ENCODE data around the gene C3orf33.

C3orf33 gene

DNA sequence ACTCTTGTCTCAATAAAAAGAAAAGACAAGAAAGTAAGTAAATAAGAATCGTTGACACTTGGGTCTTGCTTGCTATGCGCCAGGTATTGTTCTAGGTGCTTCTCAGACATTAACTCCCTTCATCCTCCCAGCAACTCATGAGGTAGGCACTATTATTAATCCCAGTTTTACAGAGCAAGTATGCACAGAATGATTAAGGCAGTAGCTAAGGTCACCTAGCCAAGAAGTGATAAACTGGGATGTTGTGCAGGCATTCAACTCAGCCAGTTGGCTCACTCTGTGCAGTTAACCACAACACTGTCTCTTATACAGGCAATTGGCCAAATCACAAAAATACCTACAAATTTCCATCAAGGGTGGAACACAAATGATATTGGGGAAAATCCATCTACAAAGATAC, 1.7 kb upstream of the C3orf33 start:
- Mint-ChIP-seq H3K4me3 (no peak overlapping the region), H3K9me3 (no peaks in the 10 kb centered on the region), H3K27ac (no peak overlapping the region), H3K4me1 (peaks cover 14% of the 10 kb centered on the region), H3K36me3 (no peaks in the 10 kb centered on the region)
- ATAC-seq (no peak), DNase-seq (ENCODE audit: low spot score in 2 of 2) (no peak)

DNA sequence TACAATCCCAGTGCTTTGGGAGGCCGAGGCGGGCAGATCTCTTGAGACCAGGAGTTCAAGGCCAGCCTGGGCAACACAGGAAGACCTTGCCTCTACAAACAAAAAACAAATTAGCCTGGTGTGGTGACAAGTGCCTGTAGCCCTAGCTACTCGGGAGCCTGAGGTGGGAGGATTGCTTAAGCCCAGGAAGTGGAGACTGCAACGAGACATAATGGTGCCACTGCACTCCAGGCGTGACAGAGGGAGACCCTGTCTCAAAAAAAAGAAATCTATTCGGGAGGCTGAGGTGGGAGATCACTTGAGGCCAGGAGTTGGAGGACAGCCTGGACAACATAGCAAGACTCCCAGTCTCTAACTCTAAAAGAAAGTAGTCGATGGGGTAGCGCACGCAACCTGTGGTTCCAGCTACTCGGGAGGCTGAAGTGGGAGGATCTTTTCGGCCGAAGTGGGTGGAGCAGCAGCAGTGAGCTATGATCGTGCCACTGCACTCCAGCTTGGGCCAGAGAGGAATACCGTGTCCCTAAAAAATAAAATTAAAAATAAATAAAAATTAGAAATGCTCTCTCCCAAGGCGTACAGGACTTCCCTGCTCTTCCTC, 775 bp downstream of the C3orf33 start:
- ATAC-seq (peak; percentile 5), DNase-seq (ENCODE audit: low spot score in 2 of 2) (no peak)
- H3K4me3 Mint-ChIP-seq = peak overlapping the region; percentile 79
- peaks cover 7% of the 10 kb centered on the region for H3K36me3 Mint-ChIP-seq
- no peaks in the 10 kb centered on the region for H3K9me3 Mint-ChIP-seq
- peaks cover 14% of the 10 kb centered on the region for H3K4me1 Mint-ChIP-seq
- H3K27ac Mint-ChIP-seq = peak overlapping the region; percentile 91

DNA sequence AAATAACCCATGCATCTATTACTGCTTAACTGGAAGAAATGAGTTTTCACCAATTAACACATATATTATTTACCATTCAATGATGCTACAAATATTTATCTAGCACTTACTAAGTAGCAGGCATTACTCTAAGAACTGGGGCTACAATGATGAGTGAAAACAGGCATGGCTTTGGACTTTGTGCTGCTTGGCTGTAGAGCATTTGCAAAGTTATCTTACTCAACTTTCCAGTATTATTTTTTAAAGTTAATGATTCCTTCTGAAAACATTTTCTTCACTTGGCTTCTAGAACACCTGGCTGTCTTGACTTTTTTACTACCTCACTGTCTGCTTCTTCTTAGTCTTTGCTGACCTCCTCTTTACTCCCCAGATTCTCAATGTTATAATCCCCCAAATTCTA, 1.8 kb downstream of the C3orf33 start:
- peaks cover 14% of the 10 kb centered on the region for H3K4me1 Mint-ChIP-seq
- H3K4me3 Mint-ChIP-seq = no peak overlapping the region
- H3K36me3 Mint-ChIP-seq = peaks cover 12% of the 10 kb centered on the region
- no peak for ATAC-seq
- DNase-seq (ENCODE audit: low spot score in 2 of 2) = no peak
- no peak overlapping the region for H3K27ac Mint-ChIP-seq
- H3K9me3 Mint-ChIP-seq = no peaks in the 10 kb centered on the region

DNA sequence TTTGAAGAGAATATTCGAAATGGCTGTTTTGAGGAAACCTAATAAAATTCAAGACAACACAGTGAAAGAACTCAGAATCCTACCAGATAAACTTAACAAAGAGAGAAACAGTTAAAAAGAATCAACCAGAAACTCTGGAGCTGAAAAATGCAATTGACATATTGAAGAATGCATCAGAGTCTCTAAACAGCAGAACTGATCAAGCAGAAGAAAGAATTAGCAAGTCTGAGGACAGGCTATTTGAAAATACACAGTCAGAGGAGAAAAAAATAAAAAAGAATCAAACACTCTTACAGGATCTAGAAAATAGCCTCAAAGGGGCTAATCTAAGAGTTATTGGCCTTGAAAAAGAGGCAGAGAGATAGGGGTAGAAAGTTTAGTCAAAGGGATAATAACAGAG, 13.5 kb downstream of the C3orf33 start:
- no peak overlapping the region for H3K4me3 Mint-ChIP-seq
- H3K4me1 Mint-ChIP-seq = no peaks in the 10 kb centered on the region
- ATAC-seq = no peak
- no peak overlapping the region for H3K27ac Mint-ChIP-seq
- DNase-seq (ENCODE audit: low spot score in 2 of 2) = no peak
- peaks cover 7% of the 10 kb centered on the region for H3K36me3 Mint-ChIP-seq
- peaks cover 5% of the 10 kb centered on the region for H3K9me3 Mint-ChIP-seq

DNA sequence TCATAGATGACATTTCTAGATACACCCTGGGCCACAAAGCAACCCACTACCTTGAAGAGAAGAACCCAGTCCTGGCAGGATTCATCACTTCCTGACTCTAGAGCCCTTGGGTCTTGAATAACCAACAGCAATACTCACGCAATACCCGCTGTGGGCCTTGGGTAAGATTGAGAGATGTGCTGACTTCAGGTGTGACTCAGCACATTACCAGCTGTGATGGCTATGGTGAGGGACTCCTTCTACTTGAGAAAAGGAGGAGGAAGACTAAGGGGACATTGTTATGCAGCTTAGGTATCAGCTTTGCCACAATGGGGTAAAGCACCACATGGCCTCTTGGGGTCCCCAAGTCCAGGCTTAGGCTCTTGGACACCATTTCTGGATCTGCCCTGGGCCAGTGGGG, 14.9 kb downstream of the C3orf33 start:
- Mint-ChIP-seq H3K36me3 (peaks cover 7% of the 10 kb centered on the region), H3K4me1 (peaks cover 2% of the 10 kb centered on the region), H3K27ac (no peak overlapping the region), H3K4me3 (no peak overlapping the region), H3K9me3 (peaks cover 5% of the 10 kb centered on the region)
- ATAC-seq (peak; percentile 56), DNase-seq (ENCODE audit: low spot score in 2 of 2) (no peak)

DNA sequence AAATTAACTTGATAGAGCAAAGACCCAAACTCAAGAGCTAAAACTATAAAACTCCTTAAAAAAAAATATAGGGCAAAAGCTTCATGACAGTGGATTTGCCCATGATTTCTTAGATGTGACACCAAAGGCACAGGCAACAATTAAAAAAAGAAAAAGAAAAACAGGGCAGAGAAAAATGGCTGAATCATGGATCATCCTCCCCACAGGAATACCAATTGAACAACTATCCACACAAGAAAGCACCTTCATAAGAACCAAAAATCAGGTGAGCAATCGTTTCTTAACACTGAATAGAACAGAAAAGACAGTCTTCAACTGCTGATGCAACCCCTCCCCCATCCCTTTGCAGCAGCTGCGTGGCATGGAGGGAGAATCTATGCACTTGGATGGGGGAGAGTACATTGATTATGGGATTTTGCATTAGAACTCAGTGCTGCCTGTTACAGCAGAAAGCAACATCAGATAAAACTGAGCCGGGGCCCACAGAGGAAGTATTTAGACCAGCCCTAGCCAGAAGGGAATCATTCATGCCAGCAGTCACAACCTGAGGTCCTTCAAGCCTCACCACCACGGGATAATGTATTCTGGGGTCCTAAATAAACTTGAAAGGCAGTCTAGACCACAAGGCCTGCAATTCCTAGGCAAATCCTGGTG, 15.7 kb downstream of the C3orf33 start:
- H3K9me3 Mint-ChIP-seq = peaks cover 5% of the 10 kb centered on the region
- H3K4me1 Mint-ChIP-seq = peaks cover 9% of the 10 kb centered on the region
- ATAC-seq (no peak), DNase-seq (ENCODE audit: low spot score in 2 of 2) (no peak)
- no peak overlapping the region for H3K4me3 Mint-ChIP-seq
- peaks cover 7% of the 10 kb centered on the region for H3K36me3 Mint-ChIP-seq
- H3K27ac Mint-ChIP-seq = no peak overlapping the region

DNA sequence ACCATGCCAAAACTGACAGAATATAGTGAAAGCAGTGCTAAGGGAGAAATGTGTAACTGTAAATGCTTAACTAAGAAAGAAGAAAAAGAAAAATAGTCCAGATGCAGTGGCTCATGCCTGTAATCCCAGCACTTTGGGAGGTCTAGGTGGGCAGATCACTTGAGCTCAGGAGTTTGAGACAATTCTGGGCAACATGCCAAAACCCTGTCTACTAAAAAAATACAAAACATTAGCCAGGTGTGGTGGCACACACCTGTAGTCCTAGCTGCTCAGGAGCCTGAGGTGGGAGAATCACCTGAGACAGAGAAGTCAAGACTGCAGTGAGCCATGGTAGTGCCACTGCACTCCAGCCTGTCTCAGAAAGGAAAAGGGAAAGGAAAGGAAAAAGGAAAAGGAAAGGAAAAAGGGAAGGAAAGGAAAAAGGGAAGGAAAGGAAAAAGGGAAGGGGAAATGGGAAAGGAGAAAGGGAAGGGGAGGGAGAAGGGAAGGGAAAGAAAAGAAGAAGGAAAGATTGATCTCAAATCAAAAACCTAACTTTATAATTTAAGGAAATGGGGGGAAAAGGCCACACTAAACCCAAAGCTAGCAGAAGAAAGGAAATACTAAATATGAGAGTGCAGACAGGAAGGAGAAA, 20.3 kb downstream of the C3orf33 start:
- H3K4me1 Mint-ChIP-seq = peaks cover 9% of the 10 kb centered on the region
- DNase-seq (ENCODE audit: low spot score in 2 of 2) (no peak), ATAC-seq (no peak)
- no peaks in the 10 kb centered on the region for H3K9me3 Mint-ChIP-seq
- H3K27ac Mint-ChIP-seq = peak overlapping the region; percentile 69
- peaks cover 13% of the 10 kb centered on the region for H3K36me3 Mint-ChIP-seq
- H3K4me3 Mint-ChIP-seq = no peak overlapping the region

DNA sequence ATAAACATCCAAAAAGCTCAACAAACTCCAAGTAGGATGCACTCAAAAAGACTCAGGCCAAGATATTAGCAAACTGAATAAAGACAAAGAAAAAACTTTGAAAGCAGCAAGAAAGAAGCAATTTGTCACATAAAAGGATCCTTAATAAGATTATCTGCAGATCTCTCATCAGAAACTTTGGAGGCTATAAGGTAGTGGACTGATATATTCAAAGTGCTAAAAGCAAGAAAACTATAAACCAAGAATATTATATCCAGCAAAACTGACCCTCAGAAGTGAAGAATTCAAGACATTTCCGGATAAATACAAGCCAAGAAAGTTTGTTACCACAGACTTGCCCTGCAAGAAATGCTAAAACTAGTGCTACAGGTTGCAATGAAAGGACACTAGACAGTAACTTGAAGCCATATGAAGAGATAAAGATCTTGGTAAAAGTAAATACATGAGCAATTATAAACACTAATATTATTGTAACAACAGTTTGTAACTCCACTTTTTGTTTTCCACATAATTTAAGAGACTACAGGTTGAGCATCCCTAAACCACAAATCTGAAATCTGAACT, 23.6 kb downstream of the C3orf33 start:
- Mint-ChIP-seq H3K4me3 (no peak overlapping the region), H3K36me3 (peaks cover 13% of the 10 kb centered on the region), H3K9me3 (no peaks in the 10 kb centered on the region), H3K27ac (no peak overlapping the region), H3K4me1 (peaks cover 9% of the 10 kb centered on the region)
- DNase-seq (ENCODE audit: low spot score in 2 of 2) = no peak
- ATAC-seq = no peak

DNA sequence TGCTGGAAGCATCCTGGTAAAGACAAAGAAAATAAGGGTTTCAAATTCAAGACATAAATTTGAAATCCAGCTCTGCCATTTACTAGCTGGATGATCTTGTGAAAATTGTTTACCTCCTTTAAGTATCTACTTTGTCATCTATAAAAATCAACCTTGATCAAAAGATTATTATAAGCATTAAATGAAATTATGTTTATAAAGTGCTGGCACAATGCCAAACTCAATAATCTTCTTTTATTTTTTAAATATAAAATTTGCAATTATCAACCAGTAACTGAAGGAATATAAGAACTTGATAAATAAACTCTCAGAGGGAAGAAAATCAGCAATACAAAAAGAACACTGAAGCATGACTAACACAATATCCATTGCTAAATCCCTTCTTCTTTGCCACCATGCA, 25.8 kb downstream of the C3orf33 start:
- no peak for DNase-seq (ENCODE audit: low spot score in 2 of 2)
- peaks cover 13% of the 10 kb centered on the region for H3K36me3 Mint-ChIP-seq
- H3K4me1 Mint-ChIP-seq = no peaks in the 10 kb centered on the region

DNA sequence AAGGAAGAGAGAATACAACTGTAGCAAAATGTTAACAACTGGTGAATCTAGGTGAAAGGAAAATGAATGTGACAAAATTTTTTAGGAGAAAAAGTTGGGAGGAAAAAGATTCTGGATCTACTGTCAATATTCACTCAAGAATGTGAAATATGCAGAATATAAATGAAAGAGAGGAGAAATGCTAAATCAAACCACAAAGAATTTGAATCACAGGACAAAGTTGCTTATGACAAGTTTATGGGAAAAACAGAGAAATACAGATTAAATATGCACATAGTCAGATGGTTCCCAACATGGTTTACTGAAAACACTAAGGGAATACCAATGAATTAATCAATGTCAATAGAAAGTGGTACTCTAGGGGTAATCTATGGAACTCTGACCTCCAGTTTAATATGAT, 27.6 kb downstream of the C3orf33 start:
- DNase-seq (ENCODE audit: low spot score in 2 of 2) = no peak
- no peak overlapping the region for H3K4me3 Mint-ChIP-seq
- H3K36me3 Mint-ChIP-seq = peaks cover 20% of the 10 kb centered on the region
- no peaks in the 10 kb centered on the region for H3K9me3 Mint-ChIP-seq
- H3K27ac Mint-ChIP-seq = no peak overlapping the region
- no peak for ATAC-seq
- H3K4me1 Mint-ChIP-seq = no peaks in the 10 kb centered on the region

More for the DNA sequence above, 25.8 kb downstream of the C3orf33 start:
- Mint-ChIP-seq H3K4me3 (no peak overlapping the region), H3K27ac (no peak overlapping the region), H3K9me3 (no peaks in the 10 kb centered on the region)
- ATAC-seq = no peak

DNA sequence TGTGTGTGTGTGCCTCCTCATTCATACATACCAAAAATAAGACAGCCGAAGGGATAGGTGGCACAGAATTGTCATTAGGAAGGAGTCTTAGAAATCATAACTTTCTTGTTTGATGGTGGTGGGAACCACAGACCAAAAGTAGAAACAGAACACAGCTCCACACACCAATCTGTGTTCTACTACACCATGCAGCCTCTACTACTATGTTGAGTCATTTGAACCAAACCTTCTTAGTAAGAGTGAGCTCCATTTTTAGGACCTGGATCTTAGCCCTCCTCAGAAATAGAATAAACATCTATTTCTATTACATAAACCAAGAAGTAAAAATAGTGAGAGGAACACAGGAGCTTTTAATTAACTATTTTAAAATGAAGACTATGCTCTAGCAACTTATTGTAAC, 33.3 kb downstream of the C3orf33 start:
- no peaks in the 10 kb centered on the region for H3K9me3 Mint-ChIP-seq
- H3K36me3 Mint-ChIP-seq = peaks cover 13% of the 10 kb centered on the region
- no peak for ATAC-seq
- no peak overlapping the region for H3K4me3 Mint-ChIP-seq
- H3K27ac Mint-ChIP-seq = no peak overlapping the region
- no peaks in the 10 kb centered on the region for H3K4me1 Mint-ChIP-seq
- DNase-seq (ENCODE audit: low spot score in 2 of 2) = no peak

DNA sequence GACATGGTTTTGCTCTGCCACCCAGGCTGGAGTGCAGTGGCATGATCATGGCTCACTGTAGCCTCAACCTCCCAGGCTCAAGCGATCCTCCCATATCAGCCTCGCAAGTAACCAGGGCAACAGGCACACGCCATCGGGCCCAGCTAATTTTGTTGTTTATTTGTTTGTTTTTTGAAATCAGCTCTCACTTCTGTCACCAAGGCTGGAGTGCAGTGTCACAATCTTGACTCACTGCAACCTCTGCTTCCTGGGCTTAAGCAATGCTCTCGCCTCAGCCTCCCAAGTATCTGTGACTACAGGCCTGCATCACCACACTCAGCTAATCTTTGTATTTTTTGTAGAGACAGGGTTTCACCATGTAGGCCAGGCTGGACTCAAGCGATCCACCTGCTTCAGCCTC, 35.0 kb downstream of the C3orf33 start:
- no peak for DNase-seq (ENCODE audit: low spot score in 2 of 2)
- Mint-ChIP-seq H3K36me3 (peaks cover 13% of the 10 kb centered on the region), H3K4me3 (no peak overlapping the region), H3K9me3 (no peaks in the 10 kb centered on the region), H3K27ac (no peak overlapping the region), H3K4me1 (no peaks in the 10 kb centered on the region)
- ATAC-seq = no peak

DNA sequence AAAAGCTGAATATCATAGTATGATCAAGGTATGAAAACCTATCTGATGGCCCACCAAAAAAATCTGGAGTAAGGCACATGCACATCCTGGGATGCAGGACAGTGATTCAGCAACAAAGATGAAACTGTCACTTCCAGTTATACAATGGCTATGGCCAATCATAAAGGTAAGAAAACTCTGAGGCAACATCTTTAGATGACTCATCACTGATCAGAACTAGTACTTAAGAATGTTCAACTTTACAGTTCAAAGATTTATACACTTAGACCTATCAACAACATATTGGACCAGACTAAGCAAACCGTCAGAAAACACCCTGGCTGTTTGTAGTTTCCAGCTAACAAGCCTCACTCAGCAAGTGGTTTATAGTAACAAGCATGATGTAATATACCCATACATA, 39.9 kb downstream of the C3orf33 start:
- H3K27ac Mint-ChIP-seq = no peak overlapping the region
- H3K36me3 Mint-ChIP-seq = peaks cover 6% of the 10 kb centered on the region
- H3K4me1 Mint-ChIP-seq = no peaks in the 10 kb centered on the region
- no peaks in the 10 kb centered on the region for H3K9me3 Mint-ChIP-seq
- H3K4me3 Mint-ChIP-seq = no peak overlapping the region
- ATAC-seq = peak; percentile 58
- no peak for DNase-seq (ENCODE audit: low spot score in 2 of 2)

DNA sequence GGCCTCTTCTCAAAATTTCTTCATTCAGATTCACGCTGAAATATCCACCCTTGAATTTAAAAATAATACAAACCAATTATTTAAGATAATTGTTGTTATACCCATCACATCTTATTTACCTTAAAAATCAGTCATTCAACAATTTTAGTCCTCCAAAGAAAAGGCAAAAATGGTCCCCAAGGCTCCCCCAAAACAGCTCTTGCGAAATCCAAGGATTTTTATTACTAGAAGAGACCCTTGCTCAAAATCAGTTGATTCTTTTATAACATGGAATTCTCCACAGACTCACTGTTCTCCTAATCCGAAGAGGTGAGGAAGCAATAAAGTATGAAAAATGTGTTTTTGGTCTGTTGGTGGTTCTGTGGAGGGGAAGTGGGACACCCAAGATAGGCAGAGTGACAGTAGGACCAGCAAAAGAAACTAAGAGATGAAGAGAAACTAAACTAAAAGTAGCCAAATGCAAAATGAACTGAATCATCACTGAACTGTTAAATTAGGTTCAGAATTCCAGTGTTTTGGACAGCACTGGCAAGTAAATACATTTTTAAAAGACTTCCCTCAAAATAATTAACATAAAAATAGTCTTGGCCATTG, 42.1 kb downstream of the C3orf33 start:
- peaks cover 6% of the 10 kb centered on the region for H3K36me3 Mint-ChIP-seq
- H3K9me3 Mint-ChIP-seq = no peaks in the 10 kb centered on the region
- ATAC-seq (no peak), DNase-seq (ENCODE audit: low spot score in 2 of 2) (no peak)
- no peak overlapping the region for H3K4me3 Mint-ChIP-seq
- H3K4me1 Mint-ChIP-seq = no peaks in the 10 kb centered on the region
- no peak overlapping the region for H3K27ac Mint-ChIP-seq

DNA sequence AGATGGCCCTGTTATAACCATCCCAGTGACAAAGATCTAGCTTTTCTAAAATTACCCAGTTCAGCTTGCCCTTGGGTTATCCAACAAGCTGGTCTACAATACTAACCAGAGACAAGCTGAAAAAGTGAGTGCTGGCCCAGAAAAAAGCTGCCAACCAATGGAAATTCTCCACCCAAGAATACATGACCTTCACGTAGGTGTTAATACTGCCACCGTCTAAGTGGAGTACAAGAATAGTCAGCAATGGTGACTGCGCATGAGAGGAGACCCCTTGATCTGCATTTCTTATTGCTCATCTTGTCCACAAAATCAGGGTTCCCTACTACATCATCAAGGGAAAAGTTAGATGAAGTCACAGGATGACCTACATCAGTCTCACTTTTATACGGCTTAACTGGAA, 45.4 kb downstream of the C3orf33 start:
- Mint-ChIP-seq H3K27ac (no peak overlapping the region), H3K4me3 (no peak overlapping the region), H3K4me1 (no peaks in the 10 kb centered on the region), H3K9me3 (no peaks in the 10 kb centered on the region), H3K36me3 (peaks cover 6% of the 10 kb centered on the region)
- no peak for DNase-seq (ENCODE audit: low spot score in 2 of 2)
- no peak for ATAC-seq

DNA sequence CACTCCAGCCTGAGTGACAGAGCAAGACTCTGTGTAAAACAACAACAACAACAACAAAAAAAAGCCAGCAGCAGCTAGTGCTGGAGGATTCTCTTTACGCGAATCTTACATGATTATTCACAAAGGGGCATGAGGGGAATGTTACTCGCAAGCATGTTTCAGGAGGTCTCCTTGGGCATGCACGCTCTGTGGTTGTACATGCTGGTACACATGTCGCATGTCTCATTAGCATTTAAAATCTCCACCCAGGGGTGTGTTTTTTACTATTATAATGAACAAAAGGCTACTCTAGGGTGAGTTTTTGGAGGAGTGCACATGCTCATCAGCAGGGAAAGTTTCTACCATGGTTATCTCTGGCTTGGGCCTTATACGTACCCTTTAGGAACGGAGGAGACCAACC, 48.5 kb downstream of the C3orf33 start:
- no peaks in the 10 kb centered on the region for H3K4me1 Mint-ChIP-seq
- DNase-seq (ENCODE audit: low spot score in 2 of 2) (no peak), ATAC-seq (no peak)
- no peak overlapping the region for H3K27ac Mint-ChIP-seq
- no peak overlapping the region for H3K4me3 Mint-ChIP-seq
- no peaks in the 10 kb centered on the region for H3K36me3 Mint-ChIP-seq
- no peaks in the 10 kb centered on the region for H3K9me3 Mint-ChIP-seq

All from stimulated activated effector memory CD8-positive, alpha-beta T cell treated with anti-CD3 and anti-CD28 coated beads, Interleukin-12 subunit alpha, Interleukin-12 subunit beta, amount 100 ng/mL, for 72 hours (primary cell).